ENCODE measurements around the gene TARBP1.

GRCh38 chr1:234369784-234370183 is 109.2 kb downstream of the TARBP1 start:
- no peak for TF ChIP-seq CTCF (IDR thresholded peaks at IDR 0.05; ENCODE audit: borderline replicate concordance, extremely low read depth, low read length, poor library complexity, severe bottlenecking)
- TF ChIP-seq EZH2 (IDR thresholded peaks at IDR 0.05; ENCODE audit: borderline replicate concordance, low read depth, low read length, severe bottlenecking): no peak
